GM18526 (cell line): ENCODE data around the gene ZYG11B.

Source experiments
- POLR2A ChIP-seq: IDR thresholded peaks from 3 replicates; pipeline ENCODE4 v1.6.1; 2011; ENCODE audit not compliant: insufficient read length; ENCODE audit errors: extremely low read depth

The ZYG11B gene

GRCh38 chr1:52726265-52727113 lies at the start of gene ZYG11B:
ZYG11B (plus strand) TSS chr1:52726453; CDS start chr1:52726654, 201 bp downstream.
- TF ChIP-seq POLR2A: peak; percentile 51

GRCh38 chr1:52677076-52677806 lies 49.0 kb upstream of the ZYG11B start:
- TF ChIP-seq POLR2A: no peak

GRCh38 chr1:52679048-52679447 lies 47.2 kb upstream of the ZYG11B start:
- no peak for TF ChIP-seq POLR2A

GRCh38 chr1:52679498-52679897 lies 46.8 kb upstream of the ZYG11B start:
- TF ChIP-seq POLR2A: no peak

GRCh38 chr1:52680353-52680752 lies 45.9 kb upstream of the ZYG11B start:
- no peak for TF ChIP-seq POLR2A

- no peak for TF ChIP-seq POLR2A
Measured at GRCh38 chr1:52681136-52681535, 45.1 kb upstream of the ZYG11B start.

GRCh38 chr1:52683367-52683940 lies 42.8 kb upstream of the ZYG11B start:
- TF ChIP-seq POLR2A: no peak

GRCh38 chr1:52684545-52684944 lies 41.7 kb upstream of the ZYG11B start:
- no peak for TF ChIP-seq POLR2A

GRCh38 chr1:52686830-52687229 lies 39.4 kb upstream of the ZYG11B start:
- no peak for TF ChIP-seq POLR2A

- TF ChIP-seq POLR2A: no peak
Measured at GRCh38 chr1:52691821-52692220, 34.4 kb upstream of the ZYG11B start.

- TF ChIP-seq POLR2A: no peak
Measured at GRCh38 chr1:52692697-52693096, 33.6 kb upstream of the ZYG11B start.

GRCh38 chr1:52693843-52694242 lies 32.4 kb upstream of the ZYG11B start:
- TF ChIP-seq POLR2A: no peak

- no peak for TF ChIP-seq POLR2A
Measured at GRCh38 chr1:52695627-52696026, 30.6 kb upstream of the ZYG11B start.

GRCh38 chr1:52697795-52698674 lies 28.2 kb upstream of the ZYG11B start, which contains the start of gene COA7:
COA7 (minus strand) TSS chr1:52698347; CDS start chr1:52698326, 21 bp downstream.
- TF ChIP-seq POLR2A: peak; percentile 71

GRCh38 chr1:52702886-52703787 lies 23.1 kb upstream of the ZYG11B start:
- TF ChIP-seq POLR2A: peak; percentile 54
